ENCODE measurements around the gene PRC1. TPM values are rescaled to one million over a fixed set of nuclear protein-coding genes. Genes with fewer than 3 reads are reported as not detected.

PRC1 gene
- total RNA-seq, 2 donors from 2014 or later = 4.8 to 12.9 TPM

GRCh38 chr15:90967206-90967605, 27.1 kb downstream of the PRC1 start:
- no peak overlapping the region for H3K4me3 ChIP-seq
- no peaks in the 10 kb centered on the region for H3K4me1 ChIP-seq
- H3K9me3 ChIP-seq = no peaks in the 10 kb centered on the region
- H3K27ac ChIP-seq = no peak overlapping the region
- TF ChIP-seq, protein P1, sequence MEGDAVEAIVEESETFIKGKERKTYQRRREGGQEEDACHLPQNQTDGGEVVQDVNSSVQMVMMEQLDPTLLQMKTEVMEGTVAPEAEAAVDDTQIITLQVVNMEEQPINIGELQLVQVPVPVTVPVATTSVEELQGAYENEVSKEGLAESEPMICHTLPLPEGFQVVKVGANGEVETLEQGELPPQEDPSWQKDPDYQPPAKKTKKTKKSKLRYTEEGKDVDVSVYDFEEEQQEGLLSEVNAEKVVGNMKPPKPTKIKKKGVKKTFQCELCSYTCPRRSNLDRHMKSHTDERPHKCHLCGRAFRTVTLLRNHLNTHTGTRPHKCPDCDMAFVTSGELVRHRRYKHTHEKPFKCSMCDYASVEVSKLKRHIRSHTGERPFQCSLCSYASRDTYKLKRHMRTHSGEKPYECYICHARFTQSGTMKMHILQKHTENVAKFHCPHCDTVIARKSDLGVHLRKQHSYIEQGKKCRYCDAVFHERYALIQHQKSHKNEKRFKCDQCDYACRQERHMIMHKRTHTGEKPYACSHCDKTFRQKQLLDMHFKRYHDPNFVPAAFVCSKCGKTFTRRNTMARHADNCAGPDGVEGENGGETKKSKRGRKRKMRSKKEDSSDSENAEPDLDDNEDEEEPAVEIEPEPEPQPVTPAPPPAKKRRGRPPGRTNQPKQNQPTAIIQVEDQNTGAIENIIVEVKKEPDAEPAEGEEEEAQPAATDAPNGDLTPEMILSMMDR (IDR thresholded peaks at IDR 0.05) = no peak
- no peaks in the 10 kb centered on the region for H3K36me3 ChIP-seq
- DNase-seq (ENCODE audit: low spot score) = no peak
- H3K27me3 ChIP-seq = no peaks in the 10 kb centered on the region

DNA sequence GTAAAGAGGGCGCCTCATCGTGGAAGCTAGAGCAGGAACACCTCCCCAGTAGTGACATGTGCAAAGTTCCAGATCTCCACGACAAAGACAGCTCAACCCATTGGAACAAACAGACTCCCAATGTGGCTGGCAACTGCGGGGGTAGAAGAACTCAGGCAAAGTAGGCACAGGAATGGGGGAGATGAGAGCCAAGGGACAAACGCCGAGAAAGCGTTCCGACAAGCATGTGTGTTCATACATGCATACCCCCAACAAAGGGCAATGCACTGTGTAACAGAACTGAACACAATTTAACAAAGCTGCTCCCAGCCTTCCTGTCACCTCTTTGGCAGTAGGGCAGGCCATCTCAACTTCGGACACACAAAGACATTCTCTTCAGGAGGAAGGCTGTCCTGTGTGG, 28.1 kb downstream of the PRC1 start:
- H3K4me1 ChIP-seq = peaks cover 0 to 5% of the 10 kb centered on the region in 2 donors
- TF ChIP-seq, protein P1 (IDR thresholded peaks at IDR 0.05) = no peak
- no peaks in the 10 kb centered on the region for H3K27me3 ChIP-seq
- no peak for DNase-seq (ENCODE audit: low spot score)
- H3K27ac ChIP-seq = no peak overlapping the region
- H3K4me3 ChIP-seq = no peak overlapping the region
- no peaks in the 10 kb centered on the region for H3K9me3 ChIP-seq
- peaks cover 8% of the 10 kb centered on the region for H3K36me3 ChIP-seq

- TF ChIP-seq, protein P1 (IDR thresholded peaks at IDR 0.05) = no peak
- no peaks in the 10 kb centered on the region for H3K9me3 ChIP-seq
- H3K27ac ChIP-seq = no peak overlapping the region
- peaks cover 0 to 36% of the 10 kb centered on the region in 2 donors for H3K4me1 ChIP-seq
- no peak overlapping the region for H3K4me3 ChIP-seq
- peaks cover 14% of the 10 kb centered on the region for H3K36me3 ChIP-seq
- DNase-seq (ENCODE audit: low spot score) = no peak
- no peaks in the 10 kb centered on the region for H3K27me3 ChIP-seq
Observed at GRCh38 chr15:90962021-90962420, 32.3 kb downstream of the PRC1 start.

DNA sequence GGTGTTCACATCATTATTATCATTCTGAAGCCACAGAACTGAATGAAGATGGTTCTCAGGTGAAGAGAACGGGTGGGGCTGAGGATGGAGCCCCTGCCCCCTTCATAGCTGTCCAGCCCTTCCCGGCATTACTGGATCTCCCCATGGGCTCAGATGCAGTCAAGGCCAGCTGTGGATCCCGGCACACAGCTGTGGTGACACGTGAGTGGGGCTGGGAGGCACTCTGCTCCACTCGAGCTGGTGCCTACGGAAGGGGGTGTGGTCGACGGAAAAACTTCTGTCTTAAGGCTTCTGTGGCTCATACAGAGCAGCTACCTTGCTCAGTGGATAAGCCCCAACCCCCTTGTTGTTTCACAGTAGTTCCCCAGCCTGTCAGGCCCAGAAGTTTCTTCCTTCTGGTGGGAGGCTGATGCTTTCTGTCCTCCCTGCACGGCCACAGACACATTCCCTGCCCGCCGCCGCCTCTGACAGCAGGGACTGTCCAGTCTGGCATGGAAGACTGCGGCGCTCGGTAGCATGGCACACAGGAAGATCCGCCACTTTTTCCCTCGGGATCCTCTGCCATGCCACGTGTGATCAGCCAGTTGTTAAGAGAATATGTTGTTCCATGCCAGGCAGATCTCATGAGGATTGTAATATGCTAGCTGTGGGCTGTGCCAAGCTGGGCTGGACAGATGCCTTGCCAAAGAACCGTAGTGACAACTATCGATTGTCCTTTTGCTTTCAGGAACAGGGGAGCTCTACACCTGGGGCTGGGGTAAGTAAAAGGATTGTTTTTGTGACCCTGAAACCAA, 33.8 kb downstream of the PRC1 start:
- H3K27ac ChIP-seq = peak overlapping the region; percentile 77 to 82
- H3K4me3 ChIP-seq = no peak overlapping the region
- TF ChIP-seq, protein P1 (IDR thresholded peaks at IDR 0.05) = no peak
- H3K4me1 ChIP-seq = peaks cover 3 to 50% of the 10 kb centered on the region in 2 donors
- no peaks in the 10 kb centered on the region for H3K9me3 ChIP-seq
- H3K27me3 ChIP-seq = no peaks in the 10 kb centered on the region
- peaks cover 14% of the 10 kb centered on the region for H3K36me3 ChIP-seq
- DNase-seq (ENCODE audit: low spot score) = no peak

DNA sequence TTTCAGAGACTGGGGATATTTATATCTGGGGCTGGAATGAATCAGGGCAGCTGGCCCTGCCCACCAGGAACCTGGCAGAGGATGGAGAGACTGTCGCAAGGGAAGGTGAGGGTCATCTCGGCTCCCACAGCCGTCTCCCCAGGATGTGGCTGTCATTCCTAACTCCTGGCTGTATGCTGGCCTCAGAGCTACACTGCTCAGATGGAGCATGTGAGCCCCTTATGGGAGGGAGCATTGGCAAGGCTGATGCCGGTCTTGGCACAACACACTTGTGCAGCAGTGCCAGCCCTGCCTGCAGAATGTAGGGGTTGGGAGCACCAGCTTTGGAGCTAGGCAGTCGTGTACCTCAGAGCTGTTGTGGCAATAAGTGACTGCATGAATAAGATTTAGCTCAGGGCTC, 34.4 kb downstream of the PRC1 start:
- TF ChIP-seq, protein P1 (IDR thresholded peaks at IDR 0.05) = no peak
- Histone ChIP-seq H3K27ac (peak overlapping the region; percentile 77 to 82), H3K36me3 (peaks cover 14% of the 10 kb centered on the region), H3K9me3 (no peaks in the 10 kb centered on the region), H3K4me1 (peaks cover 3 to 54% of the 10 kb centered on the region in 2 donors), H3K4me3 (no peak overlapping the region), H3K27me3 (no peaks in the 10 kb centered on the region)
- DNase-seq (ENCODE audit: low spot score) = no peak

Data from right atrium auricular region (tissue), 2 donors.